ENCODE data around the gene TBL1XR1.

Gene TBL1XR1

GRCh38 chr3:177133860-177134815 lies 63.1 kb downstream of the TBL1XR1 start:
- TF ChIP-seq TCF12 (IDR thresholded peaks at IDR 0.05; ENCODE audit: low read depth) (no peak), YY1 (IDR thresholded peaks at IDR 0.05; ENCODE audit: low read depth) (no peak), USF1 (IDR thresholded peaks at IDR 0.05) (no peak), ZBTB7A (IDR thresholded peaks at IDR 0.05; ENCODE audit: low read depth) (no peak), EP300 (IDR thresholded peaks at IDR 0.05; ENCODE audit: borderline replicate concordance) (no peak), REST (IDR thresholded peaks at IDR 0.05; ENCODE audit: low read depth) (no peak), CEBPB (IDR thresholded peaks at IDR 0.05) (no peak), CREB1 (IDR thresholded peaks at IDR 0.05; ENCODE audit: low read depth) (no peak), MAX (IDR thresholded peaks at IDR 0.05) (no peak), EGR1 (IDR thresholded peaks at IDR 0.05) (no peak), TAF1 (IDR thresholded peaks at IDR 0.05; ENCODE audit: low read depth) (no peak), NFIC (IDR thresholded peaks at IDR 0.05) (no peak)

- TF ChIP-seq TCF12 (IDR thresholded peaks at IDR 0.05; ENCODE audit: low read depth), result no peak
- no peak for TF ChIP-seq CREB1 (IDR thresholded peaks at IDR 0.05; ENCODE audit: low read depth)
- TF ChIP-seq YY1 (IDR thresholded peaks at IDR 0.05; ENCODE audit: low read depth), result no peak
- no peak for TF ChIP-seq RAD21 (IDR thresholded peaks at IDR 0.05; ENCODE audit: low read depth)
- TF ChIP-seq NFIC (IDR thresholded peaks at IDR 0.05), result no peak
- TF ChIP-seq EGR1 (IDR thresholded peaks at IDR 0.05), result no peak
- TF ChIP-seq FOXM1 (IDR thresholded peaks at IDR 0.05; ENCODE audit: borderline replicate concordance, low read depth), result no peak
- TF ChIP-seq EP300 (IDR thresholded peaks at IDR 0.05; ENCODE audit: borderline replicate concordance), result no peak
- TF ChIP-seq CEBPB (IDR thresholded peaks at IDR 0.05), result no peak
- no peak for TF ChIP-seq USF1 (IDR thresholded peaks at IDR 0.05)
- TF ChIP-seq TEAD4 (IDR thresholded peaks at IDR 0.05), result no peak
- TF ChIP-seq TAF1 (IDR thresholded peaks at IDR 0.05; ENCODE audit: low read depth), result no peak
- no peak for TF ChIP-seq MAX (IDR thresholded peaks at IDR 0.05)
- no peak for TF ChIP-seq ZBTB7A (IDR thresholded peaks at IDR 0.05; ENCODE audit: low read depth)
- no peak for TF ChIP-seq REST (IDR thresholded peaks at IDR 0.05; ENCODE audit: low read depth)
These were observed 65.2 kb downstream of the TBL1XR1 start for GRCh38 chr3:177131927-177132636.

- TF ChIP-seq TCF12 (IDR thresholded peaks at IDR 0.05; ENCODE audit: low read depth) (no peak), YY1 (IDR thresholded peaks at IDR 0.05; ENCODE audit: low read depth) (no peak), REST (IDR thresholded peaks at IDR 0.05; ENCODE audit: low read depth) (no peak), EP300 (IDR thresholded peaks at IDR 0.05; ENCODE audit: borderline replicate concordance) (no peak), CREB1 (IDR thresholded peaks at IDR 0.05; ENCODE audit: low read depth) (no peak), FOXM1 (IDR thresholded peaks at IDR 0.05; ENCODE audit: borderline replicate concordance, low read depth) (no peak), CEBPB (IDR thresholded peaks at IDR 0.05) (no peak), NFIC (IDR thresholded peaks at IDR 0.05) (no peak), ZBTB7A (IDR thresholded peaks at IDR 0.05; ENCODE audit: low read depth) (no peak), USF1 (IDR thresholded peaks at IDR 0.05) (no peak)
These were observed 70.3 kb downstream of the TBL1XR1 start for GRCh38 chr3:177127008-177127407.

Data from Ishikawa (cell line).